GM19238 (cell line): Measurements from ENCODE around the gene POLG2.
"Not testable (repeated sequence)": the region's sequence is repeated elsewhere in the genome, so short reads cannot be mapped to it uniquely, and the experiment has no call there.

Experiments used
- DNase-seq: peaks from one replicate; pipeline ENCODE4 v3.0.0; 2011; ENCODE audit warnings: low spot score; ENCODE audit not compliant: insufficient read length

POLG2 gene

DNA sequence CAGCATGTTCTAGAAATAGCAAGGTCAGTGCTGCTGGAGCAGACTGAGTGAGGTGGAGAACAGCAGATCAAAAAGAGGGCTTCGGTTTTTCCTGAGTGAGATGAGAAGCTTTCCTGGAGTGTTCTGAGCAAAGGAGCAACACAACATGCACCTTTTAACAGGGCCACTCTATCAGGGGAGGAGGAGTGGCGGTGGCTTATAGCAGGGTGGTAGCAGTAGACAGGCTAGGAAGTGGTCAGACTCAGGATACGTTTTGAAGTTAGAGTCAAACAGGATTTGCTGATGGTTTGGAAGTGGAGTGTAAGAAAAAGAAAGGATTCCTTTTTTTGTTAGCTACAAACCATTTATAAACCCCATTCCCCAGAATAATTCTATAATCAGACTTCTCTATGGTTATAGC lies 12.5 kb downstream of the POLG2 start:
- DNase-seq: no peak

DNA sequence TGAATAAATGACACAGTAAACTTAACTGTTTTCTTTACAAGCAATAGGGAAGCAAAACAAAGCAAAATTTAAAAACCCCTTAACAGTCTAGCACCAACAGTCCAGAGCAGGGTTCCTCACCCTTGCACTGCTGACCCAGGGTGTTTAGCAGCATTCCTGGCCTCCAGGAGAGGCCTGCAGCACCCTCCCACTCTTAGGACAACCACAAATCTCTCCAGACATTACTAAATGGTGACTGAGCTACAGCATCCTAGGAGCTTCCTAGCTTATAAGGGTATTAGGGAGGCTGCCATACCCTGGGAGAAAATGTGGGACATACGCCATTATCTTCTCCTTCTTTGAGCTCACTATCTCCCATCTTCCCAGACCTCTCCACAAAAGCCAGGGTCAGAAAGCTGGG lies 15.9 kb downstream of the POLG2 start:
- no peak for DNase-seq

DNA sequence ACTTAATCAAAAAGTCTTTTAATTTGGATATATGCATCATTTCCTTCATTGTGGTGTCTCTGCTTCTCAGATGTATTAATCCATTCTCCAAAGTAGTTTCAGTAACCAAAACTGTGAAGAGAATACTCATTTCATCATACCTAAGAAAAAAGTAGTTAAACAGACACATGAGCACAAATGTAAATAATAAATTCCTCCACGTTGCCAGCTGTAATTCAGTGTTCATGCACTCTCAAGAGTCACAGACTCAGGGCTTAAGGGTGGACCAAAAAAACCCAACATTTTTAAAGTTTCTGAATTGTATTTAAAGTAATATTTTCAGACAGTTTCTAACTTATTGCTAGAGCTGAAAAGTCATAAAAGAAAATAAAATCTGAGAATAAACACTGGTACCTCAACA lies 19.0 kb downstream of the POLG2 start:
- no peak for DNase-seq

DNA sequence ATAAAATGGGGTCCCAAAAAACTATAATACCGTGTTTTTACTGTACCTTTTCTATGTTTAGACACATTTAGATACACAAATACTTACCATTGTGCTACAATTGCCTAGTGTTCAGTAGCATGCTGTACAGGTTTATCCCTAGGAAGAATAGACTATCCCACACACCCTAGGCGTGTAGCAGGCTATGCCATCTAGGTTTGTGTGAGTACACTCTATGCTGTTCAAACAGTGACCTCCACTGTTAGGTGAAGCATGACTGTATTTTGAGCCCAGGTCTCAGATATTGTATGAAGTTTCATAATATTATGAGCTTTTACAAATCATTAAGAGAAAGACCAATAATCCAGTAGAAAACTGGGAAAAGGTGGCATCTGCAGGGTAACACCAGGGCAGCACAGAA lies 24.3 kb downstream of the POLG2 start:
- DNase-seq: no peak

DNA sequence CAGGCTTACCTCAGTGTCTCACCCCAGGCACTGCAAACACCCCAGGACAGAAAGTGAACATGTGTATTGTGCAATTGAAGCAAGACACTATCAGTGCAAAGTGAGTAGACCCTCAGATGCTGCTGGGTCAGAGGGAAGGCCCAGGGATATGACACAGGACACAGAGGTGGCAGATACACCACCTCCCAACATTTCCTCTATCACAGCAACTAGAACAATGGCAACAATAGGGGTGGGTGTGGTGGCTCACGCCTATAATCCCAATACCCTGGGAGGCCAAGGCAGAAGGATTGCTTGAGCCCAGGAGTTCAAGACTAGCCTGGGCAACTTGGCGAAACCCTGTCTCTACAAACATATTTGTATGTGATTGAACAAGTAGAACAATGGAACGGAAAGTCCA lies 25.4 kb downstream of the POLG2 start:
- DNase-seq: no peak

DNA sequence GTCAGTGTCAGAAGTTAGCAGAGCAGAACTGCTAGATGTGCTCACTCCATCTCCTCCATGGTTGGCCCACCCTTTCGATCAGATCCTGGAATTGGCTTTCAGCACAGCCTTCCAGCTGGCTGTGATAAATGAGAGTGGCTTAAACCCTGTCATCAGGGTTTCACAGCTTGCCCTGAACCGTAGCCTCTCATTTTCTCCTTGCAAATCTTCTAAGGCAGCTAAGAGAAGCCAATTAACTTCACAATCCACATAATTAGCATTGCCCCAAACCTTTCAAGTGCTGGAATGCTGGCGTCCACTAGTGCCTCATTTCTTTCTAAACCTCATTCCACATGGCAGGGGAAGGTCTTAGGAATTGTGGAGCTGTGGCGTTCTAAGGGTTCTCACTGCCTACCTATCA lies 26.2 kb downstream of the POLG2 start:
- DNase-seq: no peak

DNA sequence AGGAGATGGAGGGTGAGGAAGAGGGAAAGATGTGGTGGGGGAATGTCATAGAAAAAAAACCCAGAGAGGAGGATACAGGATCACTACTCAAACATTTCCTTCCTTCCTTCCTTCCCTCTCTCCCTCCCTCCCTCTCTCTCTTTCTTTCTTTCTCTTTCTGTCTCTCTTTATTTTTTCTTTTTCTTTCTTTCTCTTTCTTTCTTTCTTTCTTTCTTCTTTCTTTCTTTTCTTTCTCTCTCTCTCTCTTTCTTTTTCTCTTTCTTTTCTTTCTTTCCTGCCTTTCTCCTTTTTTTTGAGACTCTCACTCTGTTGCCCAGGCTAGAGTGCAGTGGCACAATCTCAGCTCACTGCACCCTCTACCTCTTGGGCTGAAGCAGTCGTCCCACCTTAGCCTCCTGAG lies 30.0 kb downstream of the POLG2 start:
- not testable (repeated sequence) for DNase-seq

DNA sequence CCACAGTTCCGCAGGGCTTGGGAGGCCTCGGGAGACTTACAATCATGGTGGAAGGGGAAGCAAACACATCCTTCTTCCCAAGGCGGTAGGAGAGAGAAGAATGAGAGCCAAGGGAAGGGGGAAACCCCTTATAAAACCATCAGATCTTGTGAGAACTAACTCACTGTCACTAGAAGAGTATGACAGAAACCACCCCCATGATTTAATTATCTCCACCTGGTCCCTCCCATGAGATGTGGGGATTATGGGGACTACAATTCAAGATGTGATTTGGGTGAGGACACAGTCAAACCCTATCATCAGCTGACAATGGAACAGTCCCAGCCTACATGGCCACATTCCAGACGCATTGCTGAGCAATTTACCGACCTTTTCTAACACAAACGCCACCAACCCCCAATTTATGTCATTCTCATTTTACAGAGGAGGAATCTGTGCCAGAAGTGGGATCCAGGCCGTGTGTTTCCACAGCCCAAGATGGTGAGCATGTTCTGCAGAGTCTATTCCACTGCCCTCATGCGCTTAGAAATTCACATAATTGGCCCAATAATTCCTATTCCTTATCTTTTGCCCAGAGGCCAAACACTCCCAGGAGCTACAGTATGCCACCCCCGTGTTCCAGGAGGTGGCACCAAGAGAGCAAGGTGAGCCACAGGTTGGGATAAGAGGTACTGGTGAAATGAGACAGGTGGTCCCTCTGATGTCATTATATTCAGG lies 30.7 kb downstream of the POLG2 start:
- DNase-seq: no peak

DNA sequence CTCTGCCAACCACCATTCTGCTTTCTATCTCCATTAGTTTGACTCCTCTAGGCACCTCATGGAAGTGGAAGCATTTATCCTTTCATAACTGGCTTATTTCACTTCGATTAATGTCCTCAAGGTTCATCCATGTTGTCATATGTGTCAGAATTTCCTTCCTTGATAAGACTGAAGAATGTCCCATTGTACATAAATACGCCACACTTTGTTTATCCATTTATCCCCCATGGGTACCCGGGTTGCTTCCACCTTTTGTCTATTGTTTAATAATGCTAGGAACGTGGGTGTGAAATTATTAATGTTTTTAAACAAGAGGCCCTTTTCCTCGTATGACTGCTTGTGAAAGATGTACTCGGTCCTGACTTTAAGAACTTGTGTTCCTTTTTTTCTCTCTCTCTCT lies 35.1 kb downstream of the POLG2 start:
- no peak for DNase-seq

DNA sequence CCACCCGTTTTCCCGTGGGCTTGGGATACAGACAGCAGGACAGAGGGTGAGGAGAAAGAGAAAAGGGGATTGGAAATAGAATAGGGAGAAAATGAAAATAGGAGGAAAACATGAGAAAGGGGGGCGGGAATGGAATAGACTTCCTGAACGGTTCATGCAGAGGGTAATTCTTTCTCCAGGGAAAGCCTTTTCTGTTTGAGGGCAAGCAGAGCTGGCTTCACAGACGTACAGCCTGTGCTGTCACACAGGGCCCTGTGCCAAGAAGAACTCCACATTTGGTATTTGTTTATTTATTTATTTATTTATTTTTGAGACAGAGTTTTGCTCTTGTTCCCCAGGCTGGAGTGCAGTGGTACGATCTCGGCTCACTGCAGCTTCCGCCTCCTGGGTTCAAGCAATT lies 35.9 kb downstream of the POLG2 start:
- no peak for DNase-seq

DNA sequence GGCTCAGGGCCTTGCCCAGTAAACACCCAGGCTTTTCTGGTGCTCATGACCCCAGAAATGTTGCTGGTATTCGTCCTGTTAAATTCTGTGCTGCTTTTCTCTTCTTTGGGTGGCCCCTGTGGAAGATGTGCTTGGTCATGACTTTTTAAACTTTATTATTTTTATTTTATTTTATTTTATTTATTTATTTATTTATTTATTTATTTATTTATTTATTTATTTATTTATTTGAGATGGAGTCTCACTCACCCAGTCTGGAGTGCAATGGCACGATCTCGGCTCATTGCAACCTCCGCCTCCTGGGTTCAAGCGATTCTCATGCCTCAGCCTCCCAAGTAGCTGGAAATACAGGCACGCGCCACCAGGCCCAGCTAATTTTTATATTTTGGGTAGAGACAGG lies 37.0 kb downstream of the POLG2 start:
- DNase-seq: not testable (repeated sequence)

DNA sequence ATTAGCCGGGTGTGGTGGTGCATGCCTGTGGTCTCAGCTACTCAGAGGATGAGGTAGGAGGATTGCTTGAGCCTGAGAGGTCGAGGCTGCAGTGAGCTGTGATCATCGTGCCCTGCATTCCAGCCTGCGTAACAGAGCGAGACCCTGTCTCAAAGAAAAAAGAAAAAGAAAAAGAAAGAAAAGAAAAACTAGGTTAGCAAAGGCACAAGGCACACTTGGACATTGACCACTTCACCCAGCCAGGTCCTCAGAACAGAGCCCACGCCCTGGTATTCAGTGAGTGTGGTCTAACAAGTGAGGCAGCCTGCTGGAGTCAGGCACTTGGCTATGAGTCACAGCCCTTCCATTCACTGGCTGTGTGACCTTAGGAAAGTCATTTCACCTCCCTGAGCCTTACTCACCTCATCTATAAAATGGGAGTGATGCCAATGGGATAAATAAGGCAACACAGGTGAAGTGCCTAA lies 37.5 kb downstream of the POLG2 start:
- DNase-seq: no peak

DNA sequence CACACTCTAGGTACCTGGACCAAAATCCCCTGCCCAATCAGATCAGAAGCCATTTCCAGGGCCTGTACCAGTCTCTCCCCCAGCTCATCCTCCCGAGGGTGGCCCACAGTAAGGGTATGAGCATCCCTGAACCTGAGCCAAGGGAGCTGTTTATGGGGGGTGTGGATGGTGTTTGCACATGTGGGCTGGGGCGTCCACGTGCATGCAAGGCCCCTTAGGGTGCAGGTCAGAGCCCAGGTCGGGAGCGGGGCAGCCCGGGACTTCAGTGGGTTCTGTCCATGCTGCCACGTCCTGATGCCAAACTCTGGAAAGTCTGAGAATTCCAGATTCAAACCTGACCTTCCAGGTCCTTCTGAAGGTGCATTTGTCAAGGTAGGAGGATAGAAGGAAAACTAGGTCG lies 38.1 kb downstream of the POLG2 start:
- DNase-seq: no peak

DNA sequence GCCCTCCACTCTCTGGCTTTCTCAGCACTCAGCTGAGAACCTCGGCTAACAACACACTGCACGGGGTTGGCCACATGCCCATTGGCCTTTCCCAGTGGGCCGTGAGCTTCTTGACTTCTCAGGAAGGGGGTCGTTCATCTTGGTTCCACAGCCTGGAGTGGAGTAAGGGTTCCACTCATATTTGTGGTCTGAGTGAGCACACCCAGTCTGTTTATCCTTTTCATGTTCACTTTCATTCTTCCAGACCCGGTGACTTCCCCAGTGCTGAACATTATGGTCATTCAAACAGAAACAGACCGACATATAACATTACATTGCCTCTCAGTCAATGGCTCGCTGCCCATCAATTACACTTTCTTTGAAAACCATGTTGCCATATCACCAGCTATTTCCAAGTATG lies 39.7 kb downstream of the POLG2 start:
- DNase-seq: no peak

DNA sequence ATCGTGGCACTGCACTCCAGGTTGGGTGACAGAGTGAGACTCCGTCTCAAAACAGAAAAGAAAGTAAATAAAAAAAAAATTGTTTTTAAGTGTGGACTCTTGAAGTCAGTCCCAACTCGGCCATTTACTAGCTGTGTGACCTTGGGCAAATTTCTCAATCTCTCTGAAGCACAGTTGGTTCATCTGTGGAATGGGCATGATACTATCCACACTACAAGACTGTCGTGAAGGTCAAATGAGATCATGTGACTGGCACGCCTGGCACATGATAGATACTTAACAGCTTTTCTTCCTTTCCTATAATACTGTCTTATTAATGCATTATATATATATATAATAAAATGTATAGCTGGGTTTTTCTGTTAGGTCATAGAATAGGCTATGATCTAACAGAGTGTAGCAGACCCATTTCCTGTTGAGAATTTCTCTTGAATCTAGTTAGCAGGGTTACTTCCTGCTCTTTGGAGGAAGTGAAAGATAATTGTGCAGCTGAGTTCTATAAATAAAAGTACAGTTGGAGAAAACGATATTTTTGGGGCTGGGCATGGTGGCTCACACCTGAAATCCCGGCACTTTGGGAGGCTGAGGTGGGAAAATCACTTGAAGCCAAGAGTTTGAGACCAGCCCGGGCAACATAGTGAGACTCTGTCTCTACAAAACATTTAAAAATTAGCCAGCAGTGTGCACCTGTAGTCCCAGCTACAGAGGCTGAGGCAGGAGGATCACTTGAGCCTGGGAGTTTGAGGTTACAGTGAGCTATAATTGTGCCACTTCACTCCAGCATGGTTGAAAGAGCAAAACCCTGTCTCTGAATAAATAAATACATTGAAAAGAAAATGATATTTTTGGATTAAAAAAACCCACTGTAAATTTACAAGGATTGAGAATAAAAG lies 40.6 kb downstream of the POLG2 start:
- DNase-seq: no peak

DNA sequence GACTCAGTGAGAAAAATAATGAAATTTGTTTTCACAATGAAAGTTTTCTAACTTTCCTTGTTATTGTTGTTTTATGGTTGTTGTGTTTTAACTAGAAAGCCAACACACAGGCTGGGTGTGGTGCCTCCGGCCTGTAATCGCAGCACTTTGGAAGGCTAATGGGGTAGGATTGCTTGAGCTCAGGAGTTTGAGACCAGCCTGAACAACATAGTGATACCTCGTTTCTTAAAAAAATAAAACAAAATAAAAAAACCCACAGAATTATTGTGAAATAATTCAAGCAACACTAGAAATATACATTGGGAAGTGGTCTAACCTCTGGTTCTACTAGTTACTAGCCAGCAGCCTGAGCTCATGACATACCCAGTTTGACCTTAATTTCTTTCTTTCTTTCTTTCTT lies 47.3 kb downstream of the POLG2 start:
- DNase-seq: no peak

DNA sequence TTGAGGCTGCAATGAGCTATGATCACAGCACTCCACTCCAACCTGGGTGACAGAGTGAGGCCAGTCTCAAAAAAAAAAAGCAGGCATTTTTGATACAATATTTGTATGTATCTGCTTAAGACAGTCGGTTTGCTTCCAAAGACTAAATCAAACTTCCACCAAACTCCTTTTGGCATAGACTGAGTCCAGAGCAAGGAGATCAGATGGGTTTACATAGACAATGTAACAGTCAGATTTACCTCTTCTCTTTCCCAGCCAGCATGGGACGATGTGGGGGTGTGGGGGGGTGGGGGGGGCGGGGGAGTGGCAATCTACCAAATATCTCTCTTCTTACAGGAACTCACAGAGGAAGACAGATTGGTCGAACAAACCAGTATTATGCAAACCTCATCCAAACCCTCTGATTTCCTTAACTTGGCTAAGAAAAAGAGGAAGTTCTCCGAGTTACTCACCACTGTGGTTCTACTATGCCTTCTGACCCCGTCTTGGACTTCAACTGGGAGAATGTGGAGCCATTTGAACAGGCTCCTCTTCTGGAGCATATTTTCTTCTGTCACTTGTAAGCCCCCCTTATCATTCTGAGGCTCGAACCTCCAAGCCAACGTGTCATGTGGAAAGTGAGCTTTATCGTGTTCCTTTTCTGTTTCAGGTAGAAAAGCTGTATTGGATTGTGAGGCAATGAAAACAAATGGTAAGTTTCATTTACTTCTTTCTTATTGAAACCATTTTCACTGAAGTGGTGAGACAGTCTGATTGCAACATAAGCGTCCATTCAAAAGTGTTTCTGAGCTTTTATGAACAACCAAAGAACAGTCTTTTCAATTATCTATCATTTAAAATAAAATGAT lies 48.0 kb downstream of the POLG2 start, which contains the start of gene MILR1:
Gene MILR1, plus strand, starts transcription at position 451 of the 848 bp plus-strand sequence. Its CDS starts 54 bp downstream, at position 505.
- no peak for DNase-seq

DNA sequence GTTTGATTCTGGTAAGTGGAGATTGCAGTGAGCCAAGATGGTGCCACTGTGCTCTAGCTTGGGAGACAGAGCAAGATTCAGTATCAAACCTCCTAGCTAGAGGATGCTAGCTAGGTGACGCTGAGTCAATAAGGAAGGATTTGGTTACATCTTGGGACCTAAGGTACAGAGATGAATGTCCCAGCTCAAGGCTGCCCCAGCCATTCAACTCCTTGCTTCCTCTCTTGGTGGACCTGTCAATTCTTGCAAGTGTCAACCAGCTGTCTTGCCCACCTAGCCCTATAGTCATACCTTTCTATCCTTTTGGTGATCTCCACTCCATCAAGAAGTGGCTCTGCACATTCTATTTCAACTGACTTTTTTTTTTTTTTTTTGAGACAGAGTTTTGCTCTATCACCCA lies 49.3 kb downstream of the POLG2 start:
- DNase-seq: no peak

DNA sequence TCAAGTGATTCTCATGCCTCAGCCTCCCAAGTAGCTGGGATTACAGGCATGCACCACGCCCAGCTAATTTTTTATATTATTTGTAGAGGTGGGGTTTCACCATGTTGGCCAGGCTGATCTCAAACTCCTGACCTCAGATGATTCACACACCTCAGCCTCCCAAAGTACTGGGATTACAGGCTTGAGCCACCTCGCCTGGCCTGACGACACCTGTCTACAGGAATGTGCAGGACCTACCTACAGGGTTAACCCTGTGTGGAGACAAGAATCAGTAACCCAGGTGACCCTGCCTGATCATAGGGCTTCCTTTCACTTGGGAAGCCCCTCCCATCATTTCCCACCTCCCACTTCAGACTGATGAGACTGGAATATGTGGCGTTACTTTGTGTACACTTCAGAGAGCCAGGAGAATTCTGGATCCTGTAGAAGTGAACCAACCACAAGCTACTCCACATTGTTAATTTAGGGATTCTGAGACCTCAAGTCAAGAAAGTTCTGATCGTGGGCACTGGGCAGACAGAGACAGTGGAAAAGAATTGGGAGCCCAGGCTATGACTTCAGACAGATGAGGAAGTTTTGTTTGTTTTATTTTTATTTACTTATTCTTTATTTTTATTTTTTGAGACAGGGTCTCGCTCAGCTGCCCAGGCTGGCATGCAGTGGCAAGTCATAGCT lies 53.6 kb downstream of the POLG2 start:
- DNase-seq: no peak

DNA sequence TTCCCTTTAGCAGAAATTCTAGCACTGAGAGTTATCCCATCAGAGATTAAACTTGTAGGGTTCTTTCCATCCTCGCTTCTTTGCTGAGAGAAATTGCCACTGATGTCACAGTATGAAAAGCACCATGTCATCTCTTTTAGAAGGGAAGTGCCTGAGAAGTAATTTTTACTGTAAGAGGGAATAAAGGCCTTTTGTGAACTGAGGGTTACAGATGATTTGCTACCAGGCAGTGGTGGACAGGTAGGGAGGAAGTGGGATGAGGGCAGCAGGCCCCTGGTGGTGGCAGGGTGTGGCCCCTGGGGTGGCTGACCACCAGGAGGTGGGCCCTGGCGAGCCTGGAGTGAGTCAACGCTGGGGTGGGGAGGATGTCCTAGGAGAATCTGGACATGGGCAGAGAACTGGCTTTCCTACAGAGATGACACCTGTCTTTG lies 54.3 kb downstream of the POLG2 start:
- no peak for DNase-seq
